Breast epithelium (tissue), 4 donors: Measurements from ENCODE around the gene EPB41L1. TPM values are rescaled to one million over a fixed set of nuclear protein-coding genes. Genes with fewer than 3 reads are reported as not detected.

Source experiments
- DNase-seq, 2 donors: peaks; one replicate each; pipeline ENCODE4 v3.0.0-alpha.2; 2019; ENCODE audit warnings: low spot score in 2 of 2
- H3K27ac ChIP-seq, 2 donors: fragments of 200-600 bp; sonication (generic) in 1 of 2; one replicate each; pipeline ENCODE4 v1.5.1; 2016 to 2019; ENCODE audit warnings: mild to moderate bottlenecking in 1 of 2
- H3K27me3 ChIP-seq, 2 donors: fragments of 200-600 bp; sonication (generic) in 1 of 2; one replicate each; pipeline versions ENCODE4 v1.5.1 to v1.6.0; 2017 to 2019; ENCODE audit warnings: control low read depth in 1 of 2, mild to moderate bottlenecking in 1 of 2
- H3K36me3 ChIP-seq: fragments of 200-600 bp; one replicate; pipeline ENCODE4 v1.5.1; 2019
- H3K4me1 ChIP-seq, 2 donors: fragments of 200-600 bp; sonication (generic); one replicate each; pipeline ENCODE4 v1.5.1; 2016 to 2019; ENCODE audit warnings: control low read depth in 1 of 2
- H3K4me3 ChIP-seq, 3 donors: fragments of 200-600 bp; sonication (generic); 1 replicate in 2 of 3; 2 replicates in 1 of 3; pipeline ENCODE4 v1.5.1; 2016 to 2019; ENCODE audit warnings: mild to moderate bottlenecking in 3 of 3, moderate library complexity in 2 of 3
- H3K9me3 ChIP-seq, 2 donors: fragments of 200-600 bp; sonication (generic) in 1 of 2; one replicate each; pipeline ENCODE4 v1.5.1; 2016 to 2019; ENCODE audit warnings: control low read depth in 1 of 2
- CTCF ChIP-seq, 3 donors: fragments of 450-650 bp; IDR thresholded peaks; one replicate each; pipeline ENCODE4 v1.5.1; 2016 to 2017; ENCODE audit warnings: antibody characterized with exemption in 3 of 3, mild to moderate bottlenecking in 3 of 3, moderate library complexity in 3 of 3
- POLR2A ChIP-seq: fragments of 450-650 bp; IDR thresholded peaks from one replicate; pipeline ENCODE4 v1.6.1; 2016; ENCODE audit warnings: antibody characterized with exemption, mild to moderate bottlenecking, moderate library complexity
- POLR2AphosphoS5 ChIP-seq, 3 donors: sonication (generic); formaldehyde crosslinking; IDR thresholded peaks; one replicate each; pipeline ENCODE4 v1.6.1; 2017; ENCODE audit warnings: antibody characterized with exemption in 3 of 3
- intact Hi-C: fragments of 100-400 bp; cut with DNase I; formaldehyde crosslinking; loops from one replicate; pipeline ENCODE4 v1.15.1; 2023; ENCODE audit warnings: low total_unique reads
- total RNA-seq, 3 donors: library from RNA; depleted of rRNA; stranded (reverse); fragments of >200 nt; gene quantifications; one replicate each; pipeline ENCODE4 v1.1.0, GENCODE V29; 2016

Gene EPB41L1
- total RNA-seq, 3 donors from 2014 or later, result 37.0 to 66.4 (median 43.7) TPM

- peaks cover 0 to 11% of the 10 kb centered on the region in 2 donors for H3K27me3 ChIP-seq
- H3K4me1 ChIP-seq, result no peaks in the 10 kb centered on the region
- no peak for TF ChIP-seq CTCF (IDR thresholded peaks at IDR 0.05)
- no peak for TF ChIP-seq POLR2A
- TF ChIP-seq POLR2AphosphoS5 (IDR thresholded peaks at IDR 0.05), result no peak
- H3K36me3 ChIP-seq, result no peaks in the 10 kb centered on the region
- H3K9me3 ChIP-seq, result no peaks in the 10 kb centered on the region
- no peak overlapping the region for H3K27ac ChIP-seq
- no peak for DNase-seq
- intact Hi-C loops, result no loop called here
- H3K4me3 ChIP-seq, result no peak overlapping the region
Measured at GRCh38 chr20:36270744-36271638, 116.5 kb downstream of the EPB41L1 start.

- Histone ChIP-seq H3K27ac (no peak overlapping the region), H3K9me3 (no peaks in the 10 kb centered on the region), H3K4me1 (no peaks in the 10 kb centered on the region), H3K36me3 (no peaks in the 10 kb centered on the region), H3K27me3 (peaks cover 0 to 11% of the 10 kb centered on the region in 2 donors), H3K4me3 (no peak overlapping the region)
- TF ChIP-seq POLR2A (no peak), POLR2AphosphoS5 (IDR thresholded peaks at IDR 0.05) (no peak), CTCF (IDR thresholded peaks at IDR 0.05) (no peak)
- DNase-seq, result no peak
- intact Hi-C loops, result no loop called here
Measured at GRCh38 chr20:36271639-36272546, 117.4 kb downstream of the EPB41L1 start.

- intact Hi-C loops, result no loop called here
- no peak for TF ChIP-seq POLR2AphosphoS5 (IDR thresholded peaks at IDR 0.05)
- no peak for TF ChIP-seq CTCF (IDR thresholded peaks at IDR 0.05)
- no peaks in the 10 kb centered on the region for H3K9me3 ChIP-seq
- no peaks in the 10 kb centered on the region for H3K36me3 ChIP-seq
- no peaks in the 10 kb centered on the region for H3K4me1 ChIP-seq
- H3K27me3 ChIP-seq, result peaks cover 0 to 11% of the 10 kb centered on the region in 2 donors
- no peak overlapping the region for H3K27ac ChIP-seq
- DNase-seq, result no peak
- no peak overlapping the region for H3K4me3 ChIP-seq
Measured at GRCh38 chr20:36272547-36273220, 118.1 kb downstream of the EPB41L1 start.

GRCh38 chr20:36273414-36274180, 119.1 kb downstream of the EPB41L1 start:
- H3K27me3 ChIP-seq, result peaks cover 0 to 11% of the 10 kb centered on the region in 2 donors
- TF ChIP-seq CTCF (IDR thresholded peaks at IDR 0.05) (no peak), POLR2A (no peak), POLR2AphosphoS5 (IDR thresholded peaks at IDR 0.05) (no peak)

More at GRCh38 chr20:36273414-36274180, 119.1 kb downstream of the EPB41L1 start:
- Histone ChIP-seq H3K27ac (no peak overlapping the region), H3K4me3 (no peak overlapping the region), H3K9me3 (no peaks in the 10 kb centered on the region), H3K36me3 (no peaks in the 10 kb centered on the region), H3K4me1 (no peaks in the 10 kb centered on the region)
- no peak for DNase-seq
- intact Hi-C loops, result no loop called here
